Endothelial cell of umbilical vein (primary cell): Measurements from ENCODE around the gene KRTAP2-1. TPM values are rescaled to one million over a fixed set of nuclear protein-coding genes. Genes with fewer than 3 reads are reported as not detected.
"Not testable (repeated sequence)": the region's sequence is repeated elsewhere in the genome, so short reads cannot be mapped to it uniquely, and the experiment has no call there.

Experiments used
- BruUV-seq: library from RNA; stranded (reverse); fragments of 400-500 nt; replicated peaks from 2 replicates; lab custom pipeline; 2021; lab: Mats Ljungman, UMichigan
- CTCF ChIA-PET: fragments of 300-600, 350-600 bp; sonication (Branson Sonifier 250); formaldehyde crosslinking; loops from one replicate; lab custom pipeline; 2021; ENCODE audit warnings: antibody characterized with exemption, inconsistent platforms; lab: Charles Lee
- POLR2A ChIA-PET: fragments of 300-600, 350-600 bp; sonication (Branson Sonifier 250); formaldehyde crosslinking; loops from one replicate; lab custom pipeline; 2021; ENCODE audit warnings: antibody characterized with exemption, inconsistent platforms; lab: Charles Lee
- DNase-seq: peaks from one replicate; pipeline ENCODE4 v3.0.0-alpha.2; 2011; ENCODE audit warnings: low read depth, low spot score
- FAIRE-seq: peaks from 2 replicates; lab custom pipeline; 2011; peaks lifted over from hg19 to GRCh38; lab: Jason Lieb, UNC
- H2AFZ ChIP-seq: 2 replicates; pipeline ENCODE4 v1.6.0; 2012; ENCODE audit warnings: low read depth, low read length, control low read depth, inconsistent platforms
- H3K27ac ChIP-seq: 2 replicates; pipeline ENCODE4 v1.5.1; 2011; ENCODE audit warnings: low read depth, mild to moderate bottlenecking, control low read depth, low read length, moderate library complexity; ENCODE audit not compliant: insufficient read depth
- H3K27me3 ChIP-seq, 2 experiments: 2 replicates each; pipeline versions ENCODE4 v1.6.0 to v1.6.1; 2011; ENCODE audit warnings: low read length in 2 of 2, mixed read lengths in 1 of 2; ENCODE audit not compliant: control insufficient read depth in 2 of 2, insufficient read depth in 2 of 2
- H3K36me3 ChIP-seq, 2 experiments: 2 replicates in 1 of 2; 3 replicates in 1 of 2; pipeline ENCODE4 v1.5.1; 2011; ENCODE audit warnings: low read length in 2 of 2, mild to moderate bottlenecking in 1 of 2, moderate library complexity in 1 of 2; ENCODE audit not compliant: control insufficient read depth in 2 of 2, insufficient read depth in 2 of 2; ENCODE audit errors: extremely low read depth in 1 of 2
- H3K4me1 ChIP-seq: 3 replicates; pipeline ENCODE4 v1.5.1; 2011; ENCODE audit warnings: mild to moderate bottlenecking, low read length; ENCODE audit not compliant: control insufficient read depth, insufficient read depth; ENCODE audit errors: extremely low read depth
- H3K4me2 ChIP-seq: 2 replicates; pipeline ENCODE4 v1.6.1; 2011; ENCODE audit warnings: low read length, control low read depth, mixed read lengths; ENCODE audit not compliant: insufficient read depth
- H3K4me3 ChIP-seq, 3 experiments: fragments of 200-600 bp in 1 of 3; sonication (generic), shearing (Covaris generic) in 1 of 3; replicated peaks in 1 of 3; 2 replicates each; pipeline ENCODE4 v1.5.1; 2011 to 2016; ENCODE audit warnings: control low read depth in 3 of 3, low read length in 3 of 3, mild to moderate bottlenecking in 2 of 3, inconsistent platforms in 1 of 3, low read depth in 1 of 3, moderate library complexity in 1 of 3; ENCODE audit not compliant: insufficient read depth in 1 of 3
- H3K79me2 ChIP-seq: 2 replicates; pipeline ENCODE4 v1.6.0; 2012; ENCODE audit warnings: low read length, inconsistent platforms; ENCODE audit not compliant: control insufficient read depth, insufficient read depth
- H3K9ac ChIP-seq: replicated peaks from 2 replicates; pipeline ENCODE3; 2011; ENCODE audit warnings: low read length, control low read depth; ENCODE audit not compliant: insufficient read depth; ENCODE audit errors: extremely low read depth
- H3K9me1 ChIP-seq: replicated peaks from 3 replicates; pipeline ENCODE4 v1.6.0; 2011; ENCODE audit warnings: mild to moderate bottlenecking, low read length; ENCODE audit not compliant: control insufficient read depth, insufficient read depth; ENCODE audit errors: extremely low read depth
- H3K9me3 ChIP-seq: replicated peaks from 2 replicates; pipeline ENCODE4 v1.5.1; 2012; ENCODE audit warnings: low read length, inconsistent platforms; ENCODE audit not compliant: control insufficient read depth, insufficient read depth
- H4K20me1 ChIP-seq: replicated peaks from 2 replicates; pipeline ENCODE3; 2011; ENCODE audit warnings: mild to moderate bottlenecking, low read length; ENCODE audit not compliant: control insufficient read depth, insufficient read depth; ENCODE audit errors: extremely low read depth
- CTCF ChIP-seq, 2 donors: IDR thresholded peaks; 1 replicate in 1 of 2; 2 replicates in 1 of 2; pipeline ENCODE4 v1.5.1; 2011; ENCODE audit warnings: low read length in 2 of 2, mild to moderate bottlenecking in 2 of 2, moderate library complexity in 2 of 2, control low read depth in 1 of 2, inconsistent platforms in 1 of 2, low read depth in 1 of 2; ENCODE audit not compliant: insufficient read depth in 1 of 2; ENCODE audit errors: extremely low read depth in 1 of 2
- EZH2 ChIP-seq: IDR thresholded peaks from 2 replicates; pipeline ENCODE4 v1.6.1; 2012; ENCODE audit warnings: borderline replicate concordance, low read depth, mild to moderate bottlenecking, moderate library complexity, low read length, inconsistent platforms; ENCODE audit not compliant: severe bottlenecking
- FOS ChIP-seq: IDR thresholded peaks from 2 replicates; pipeline ENCODE4 v1.6.1; 2011; ENCODE audit warnings: mild to moderate bottlenecking, low read length, moderate library complexity, borderline replicate concordance; ENCODE audit not compliant: insufficient read depth
- GATA2 ChIP-seq: IDR thresholded peaks from 2 replicates; pipeline ENCODE4 v1.7.0; 2011; ENCODE audit warnings: low read depth, mild to moderate bottlenecking, moderate library complexity, mixed read lengths, low read length; ENCODE audit not compliant: insufficient read length, insufficient read depth
- JUN ChIP-seq: IDR thresholded peaks from 2 replicates; pipeline ENCODE4 v1.6.1; 2011; ENCODE audit warnings: borderline replicate concordance, low read depth; ENCODE audit not compliant: insufficient read length, insufficient read depth
- MAX ChIP-seq: IDR thresholded peaks from 2 replicates; pipeline ENCODE4 v1.6.1; 2011; ENCODE audit not compliant: insufficient read depth, insufficient read length
- MYC ChIP-seq: IDR thresholded peaks from one replicate; pipeline ENCODE4 v1.6.1; 2011; ENCODE audit warnings: mild to moderate bottlenecking, low read depth, low read length
- POLR2A ChIP-seq: IDR thresholded peaks from 2 replicates; pipeline ENCODE4 v1.6.1; 2012; ENCODE audit warnings: low read depth, mild to moderate bottlenecking, control low read depth, low read length
- POLR2AphosphoS5 ChIP-seq: IDR thresholded peaks from 2 replicates; pipeline ENCODE4 v1.6.1; 2012; ENCODE audit warnings: low read depth, mild to moderate bottlenecking, control low read depth, low read length, moderate library complexity; ENCODE audit not compliant: insufficient read depth
- dilution Hi-C: fragments of 300-500 bp; cut with MboI; formaldehyde crosslinking; loops from one replicate; pipeline ENCODE4 v1.15.0; 2019; ENCODE audit warnings: low sequenced_read_pairs; ENCODE audit not compliant: extremely low pct_ligation_motif_present
- intact Hi-C: fragments of 100-400 bp; cut with micrococcal nuclease; formaldehyde crosslinking; loops from one replicate; pipeline ENCODE4 v1.10.0; 2022
- polyA plus RNA-seq, 4 experiments: library from polyadenylated mRNA; depleted of rRNA in 3 of 4; stranded (reverse) in 3 of 4; unstranded in 1 of 4; fragments of >200 nt; gene quantifications; 2 replicates each; pipeline versions ENCODE4 v1.2.1 to v1.2.3, GENCODE V29; 2011 to 2012; ENCODE audit warnings: missing spikeins in 1 of 4
- total RNA-seq: library from RNA; stranded (reverse); gene quantifications from 2 replicates; pipeline ENCODE4 v1.2.3, GENCODE V29; 2021

Gene KRTAP2-1
- total and polyA plus RNA-seq, 2 donors (not counting 3 experiments of a cell fraction or from before 2014, with no cell fraction given), result not detected

- no TSS peak for BruUV-seq
- DNase-seq, result no peak
- Histone ChIP-seq H3K79me2 (no peaks in the 10 kb centered on the region), H3K4me3 (no peak overlapping the region), H3K4me1 (no peaks in the 10 kb centered on the region), H3K27me3 (no peaks in the 10 kb centered on the region), H3K9me1 (no peaks in the 10 kb centered on the region), H4K20me1 (no peaks in the 10 kb centered on the region), H3K9ac (no peak overlapping the region), H3K36me3 (no peaks in the 10 kb centered on the region), H3K4me2 (no peak overlapping the region), H2AFZ (no peak overlapping the region), H3K9me3 (no peaks in the 10 kb centered on the region), H3K27ac (no peak overlapping the region)
- CTCF ChIA-PET, result no interaction called here
- POLR2A ChIA-PET, result no interaction called here
- intact Hi-C loops (no loop called here), dilution Hi-C loops (no loop called here)
- TF ChIP-seq JUN (no peak), MAX (no peak), POLR2AphosphoS5 (no peak), CTCF (IDR thresholded peaks at IDR 0.05; ENCODE audit: extremely low read depth in 1 of 2, insufficient read depth in 1 of 2, low read depth in 1 of 2, low read length in 2 of 2) (no peak), POLR2A (no peak), GATA2 (no peak), FOS (no peak), MYC (no peak), EZH2 (no peak)
- no peak for FAIRE-seq
Observed at GRCh38 chr17:41037853-41038350, 9.2 kb downstream of the KRTAP2-1 start.

- H3K9ac ChIP-seq, intact Hi-C loops, FAIRE-seq, DNase-seq, H3K9me3 ChIP-seq, H3K4me2 ChIP-seq, H3K4me1 ChIP-seq, H3K9me1 ChIP-seq, H2AFZ ChIP-seq, H3K27me3 ChIP-seq, dilution Hi-C loops, H3K36me3 ChIP-seq, H4K20me1 ChIP-seq, POLR2A ChIA-PET, H3K4me3 ChIP-seq, H3K27ac ChIP-seq, H3K79me2 ChIP-seq, BruUV-seq: not testable (repeated sequence)
- CTCF ChIA-PET, result interaction anchor here (1.0 kb wide), 1 partner anchor 9 kb away, joined by 3 read pairs; no protein-coding TSS in a partner anchor
Observed at GRCh38 chr17:41034346-41034935, 12.7 kb downstream of the KRTAP2-1 start, which contains the start of gene KRTAP1-3. TSS of gene KRTAP1-3 (minus strand) at chr17:41034874. CDS start at chr17:41034821, 53 bp downstream.
